GM12878 (cell line): Measurements from ENCODE around the gene ANXA11.

ENCODE experiments used
- CBX3 ChIP-seq: fragments of 200-600 bp; sonication (generic); IDR thresholded peaks from 2 replicates; pipeline ENCODE4 v1.6.1; 2016; ENCODE audit warnings: low read depth, borderline replicate concordance
- CHD1 ChIP-seq: IDR thresholded peaks from 2 replicates; pipeline ENCODE4 v1.6.1; 2012; ENCODE audit warnings: low read depth, low read length, improper control_type of control experiment
- MLLT1 ChIP-seq: fragments of 450-650 bp; IDR thresholded peaks from 2 replicates; pipeline ENCODE4 v1.6.1; 2016; ENCODE audit warnings: mild to moderate bottlenecking
- NFYB ChIP-seq: IDR thresholded peaks from 2 replicates; pipeline ENCODE4 v1.6.1; 2011; ENCODE audit warnings: low read depth, mild to moderate bottlenecking, low read length, improper control_type of control experiment, moderate library complexity; ENCODE audit not compliant: insufficient read depth
- REST ChIP-seq: IDR thresholded peaks from 2 replicates; pipeline ENCODE4 v1.6.1; 2012; ENCODE audit warnings: mild to moderate bottlenecking, low read depth, low read length
- SMAD1 ChIP-seq: fragments of 450-650 bp; IDR thresholded peaks from 2 replicates; pipeline ENCODE4 v1.6.1; 2018; ENCODE audit warnings: mild to moderate bottlenecking, low read depth; ENCODE audit not compliant: partially characterized antibody
- SPI1 ChIP-seq: IDR thresholded peaks from 2 replicates; pipeline ENCODE4 v1.6.1; 2011; ENCODE audit warnings: low read depth, mild to moderate bottlenecking, low read length, moderate library complexity, borderline replicate concordance; ENCODE audit not compliant: insufficient read depth
- TCF12 ChIP-seq: IDR thresholded peaks from 2 replicates; pipeline ENCODE4 v1.6.1; 2011; ENCODE audit warnings: low read depth, mild to moderate bottlenecking, low read length
- ZBTB40 ChIP-seq: fragments of 450-650 bp; IDR thresholded peaks from 2 replicates; pipeline ENCODE4 v1.6.1; 2016; ENCODE audit warnings: mild to moderate bottlenecking, moderate library complexity, borderline replicate concordance
- ZNF217 ChIP-seq: fragments of 450-650 bp; IDR thresholded peaks from 2 replicates; pipeline ENCODE4 v1.6.1; 2017; ENCODE audit warnings: antibody characterized with exemption, mild to moderate bottlenecking
- TF ChIP-seq, protein P1 (sequence below), 3 experiments: IDR thresholded peaks in 2 of 3; conservative IDR thresholded peaks in 1 of 3; 2 replicates each; pipeline ENCODE4 v1.5.1; 2011; ENCODE audit warnings: low read depth in 3 of 3, low read length in 3 of 3, mild to moderate bottlenecking in 3 of 3, control low read depth in 2 of 3, moderate library complexity in 2 of 3, inconsistent platforms in 1 of 3, mixed read lengths in 1 of 3; ENCODE audit not compliant: control insufficient read depth in 2 of 3, insufficient read depth in 1 of 3; ENCODE audit errors: extremely low read depth in 1 of 3
- TF ChIP-seq, protein P2 (sequence below): IDR thresholded peaks from 2 replicates; pipeline ENCODE4 v1.6.1; 2012; ENCODE audit warnings: low read length, inconsistent platforms

- TF ChIP-seq, protein P1, sequence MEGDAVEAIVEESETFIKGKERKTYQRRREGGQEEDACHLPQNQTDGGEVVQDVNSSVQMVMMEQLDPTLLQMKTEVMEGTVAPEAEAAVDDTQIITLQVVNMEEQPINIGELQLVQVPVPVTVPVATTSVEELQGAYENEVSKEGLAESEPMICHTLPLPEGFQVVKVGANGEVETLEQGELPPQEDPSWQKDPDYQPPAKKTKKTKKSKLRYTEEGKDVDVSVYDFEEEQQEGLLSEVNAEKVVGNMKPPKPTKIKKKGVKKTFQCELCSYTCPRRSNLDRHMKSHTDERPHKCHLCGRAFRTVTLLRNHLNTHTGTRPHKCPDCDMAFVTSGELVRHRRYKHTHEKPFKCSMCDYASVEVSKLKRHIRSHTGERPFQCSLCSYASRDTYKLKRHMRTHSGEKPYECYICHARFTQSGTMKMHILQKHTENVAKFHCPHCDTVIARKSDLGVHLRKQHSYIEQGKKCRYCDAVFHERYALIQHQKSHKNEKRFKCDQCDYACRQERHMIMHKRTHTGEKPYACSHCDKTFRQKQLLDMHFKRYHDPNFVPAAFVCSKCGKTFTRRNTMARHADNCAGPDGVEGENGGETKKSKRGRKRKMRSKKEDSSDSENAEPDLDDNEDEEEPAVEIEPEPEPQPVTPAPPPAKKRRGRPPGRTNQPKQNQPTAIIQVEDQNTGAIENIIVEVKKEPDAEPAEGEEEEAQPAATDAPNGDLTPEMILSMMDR (IDR thresholded peaks at IDR 0.05 in 2 of 3, conservative IDR thresholded peaks at IDR 0.05 in 1 of 3; ENCODE audit: control insufficient read depth in 2 of 3, extremely low read depth in 1 of 3, insufficient read depth in 1 of 3, low read depth in 3 of 3, low read length in 3 of 3) = no peak
- TF ChIP-seq REST = no peak
- TF ChIP-seq, protein P2, sequence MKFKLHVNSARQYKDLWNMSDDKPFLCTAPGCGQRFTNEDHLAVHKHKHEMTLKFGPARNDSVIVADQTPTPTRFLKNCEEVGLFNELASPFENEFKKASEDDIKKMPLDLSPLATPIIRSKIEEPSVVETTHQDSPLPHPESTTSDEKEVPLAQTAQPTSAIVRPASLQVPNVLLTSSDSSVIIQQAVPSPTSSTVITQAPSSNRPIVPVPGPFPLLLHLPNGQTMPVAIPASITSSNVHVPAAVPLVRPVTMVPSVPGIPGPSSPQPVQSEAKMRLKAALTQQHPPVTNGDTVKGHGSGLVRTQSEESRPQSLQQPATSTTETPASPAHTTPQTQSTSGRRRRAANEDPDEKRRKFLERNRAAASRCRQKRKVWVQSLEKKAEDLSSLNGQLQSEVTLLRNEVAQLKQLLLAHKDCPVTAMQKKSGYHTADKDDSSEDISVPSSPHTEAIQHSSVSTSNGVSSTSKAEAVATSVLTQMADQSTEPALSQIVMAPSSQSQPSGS = no peak
- no peak for TF ChIP-seq NFYB
- no peak for TF ChIP-seq CHD1
- no peak for TF ChIP-seq SPI1
- no peak for TF ChIP-seq ZNF217
- TF ChIP-seq SMAD1 = no peak
- TF ChIP-seq TCF12 = no peak
- TF ChIP-seq ZBTB40 = no peak
- no peak for TF ChIP-seq CBX3
- TF ChIP-seq MLLT1 = no peak
Measured at GRCh38 chr10:80152820-80153219, 52.5 kb downstream of the ANXA11 start.
